Measurements from ENCODE around the gene SLC12A7.
"Not testable (repeated sequence)": the region's sequence is repeated elsewhere in the genome, so short reads cannot be mapped to it uniquely, and the experiment has no call there.

The SLC12A7 gene

DNA sequence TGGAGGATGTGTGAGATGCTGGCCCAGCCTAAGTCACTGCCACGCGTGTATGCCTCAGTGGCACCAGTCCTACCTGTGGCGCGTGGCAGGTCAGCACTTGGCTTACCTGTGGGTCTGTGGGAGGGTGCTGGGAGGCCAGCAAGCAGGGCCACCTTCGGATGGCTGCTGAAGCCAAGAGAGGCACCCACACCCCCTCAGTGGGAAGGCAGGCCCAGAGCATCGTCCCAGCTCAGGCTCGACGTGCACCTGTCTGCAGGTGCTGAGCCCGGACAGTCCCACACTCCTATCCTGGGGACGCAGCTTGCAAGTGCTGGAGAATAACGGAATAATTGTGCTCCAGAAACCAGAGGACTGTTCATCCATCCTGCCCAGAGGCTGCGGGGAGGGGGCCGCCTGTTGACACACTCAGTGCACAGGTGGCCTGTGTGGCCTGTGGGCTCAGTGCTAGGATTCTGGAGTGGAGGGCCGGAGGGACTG is 79.3 kb downstream of the SLC12A7 start:
- DNase-seq: no peak

DNA sequence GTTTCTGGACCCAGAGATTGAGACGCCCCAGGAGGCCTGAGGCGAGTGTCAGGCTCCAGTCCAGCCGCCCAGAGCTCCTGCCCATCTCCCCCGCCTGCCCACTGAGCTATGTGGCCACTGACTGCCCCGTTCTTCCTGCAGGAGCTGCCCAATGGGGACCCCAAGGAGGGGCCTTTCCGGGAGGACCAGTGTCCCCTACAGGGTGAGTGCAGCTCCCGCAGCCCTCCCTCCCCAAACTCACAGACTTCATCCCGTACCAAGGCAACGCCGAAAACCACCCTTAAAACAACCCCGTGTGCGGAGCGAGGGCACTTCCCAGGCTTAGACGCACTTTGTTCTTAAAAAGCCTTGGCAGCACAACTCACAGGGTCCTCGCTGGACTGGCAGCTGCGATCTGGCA is 79.9 kb downstream of the SLC12A7 start:
- no peak for DNase-seq

DNA sequence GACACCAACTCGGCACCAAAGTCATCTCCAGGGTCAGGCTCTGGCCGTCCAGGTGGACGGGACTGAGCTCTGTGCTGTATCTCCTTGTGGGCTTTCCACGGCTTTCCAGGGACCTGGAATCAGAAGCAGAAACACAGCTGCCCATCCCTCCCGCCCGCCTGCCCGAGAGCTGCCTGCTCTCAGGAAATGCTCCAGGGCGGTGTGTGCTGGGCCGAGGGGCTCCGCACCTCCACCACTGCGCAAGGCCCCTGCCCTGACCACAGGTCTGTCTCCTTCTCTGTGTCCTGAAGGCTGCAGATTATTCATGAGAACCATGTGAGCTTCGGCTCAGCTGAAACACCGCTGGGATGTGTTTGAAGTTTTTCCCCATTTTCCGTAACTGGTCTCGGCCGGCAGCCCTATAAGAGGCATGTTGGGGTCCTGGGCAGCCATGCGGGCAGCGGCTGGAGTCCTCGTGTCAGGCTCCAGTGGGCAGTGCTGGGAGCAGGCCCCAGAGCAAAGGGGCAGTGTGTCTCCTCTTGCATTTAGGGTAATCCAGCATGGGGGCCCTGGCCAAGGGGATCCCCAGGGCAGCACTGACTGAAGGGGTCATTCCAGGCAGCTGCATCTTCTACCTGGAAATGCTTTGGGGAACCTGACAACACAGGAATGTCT is 80.4 kb downstream of the SLC12A7 start:
- DNase-seq: no peak

DNA sequence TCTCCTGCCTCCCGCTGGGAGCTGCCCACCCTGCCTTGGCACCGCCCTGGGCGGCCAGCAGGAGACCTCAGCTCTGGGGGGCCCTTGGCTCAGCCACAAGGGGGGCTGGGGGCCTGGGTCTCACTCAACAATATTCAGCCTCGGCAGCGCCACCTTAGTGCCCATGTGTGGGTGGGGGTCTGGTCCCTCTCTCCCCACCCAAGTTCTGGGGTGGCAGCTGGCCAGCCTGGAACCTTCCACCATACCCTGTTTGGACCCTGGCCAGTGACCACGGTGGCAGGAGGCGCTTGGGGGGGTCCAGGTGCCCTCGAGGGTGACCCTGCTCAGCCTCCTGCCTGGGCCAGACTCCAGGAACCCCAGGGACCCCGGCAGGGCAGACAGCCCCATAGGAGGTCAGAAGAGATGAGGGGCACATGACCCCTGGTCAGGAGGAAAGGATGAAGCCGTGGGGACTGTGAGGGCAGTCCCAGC is 81.0 kb downstream of the SLC12A7 start:
- DNase-seq: no peak

DNA sequence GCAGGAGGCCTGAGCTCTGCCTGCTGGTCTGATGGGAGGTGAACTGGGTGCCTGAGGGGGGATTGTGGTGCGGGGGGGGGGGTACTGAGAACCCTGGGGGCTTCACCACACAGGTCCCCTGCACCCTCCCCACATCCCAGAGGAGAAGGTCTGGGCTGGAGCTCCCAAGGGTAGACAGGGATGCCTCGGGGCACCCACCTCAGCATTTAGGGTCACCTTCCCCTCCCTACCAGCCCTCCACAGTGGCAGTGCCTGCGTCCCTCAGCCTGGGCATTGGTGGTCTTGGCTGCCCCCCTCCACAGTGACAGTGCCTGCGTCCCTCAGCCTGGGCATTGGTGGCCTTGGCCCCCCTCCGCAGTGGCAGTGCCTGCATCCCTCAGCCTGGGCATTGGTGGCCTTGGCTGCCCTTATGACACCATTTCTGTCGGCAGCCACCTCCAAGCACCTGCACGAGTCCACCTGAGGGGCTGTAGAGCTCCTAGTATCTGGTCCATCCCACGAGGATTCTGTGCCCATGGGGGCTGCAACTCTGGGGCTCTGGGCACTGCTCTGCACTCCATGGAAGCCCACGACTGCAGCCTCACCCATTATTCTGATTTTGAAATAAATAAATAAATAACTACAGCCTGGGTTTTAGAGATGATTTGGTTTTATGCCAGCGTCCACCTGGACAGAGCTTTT is 81.8 kb downstream of the SLC12A7 start:
- DNase-seq: no peak

DNA sequence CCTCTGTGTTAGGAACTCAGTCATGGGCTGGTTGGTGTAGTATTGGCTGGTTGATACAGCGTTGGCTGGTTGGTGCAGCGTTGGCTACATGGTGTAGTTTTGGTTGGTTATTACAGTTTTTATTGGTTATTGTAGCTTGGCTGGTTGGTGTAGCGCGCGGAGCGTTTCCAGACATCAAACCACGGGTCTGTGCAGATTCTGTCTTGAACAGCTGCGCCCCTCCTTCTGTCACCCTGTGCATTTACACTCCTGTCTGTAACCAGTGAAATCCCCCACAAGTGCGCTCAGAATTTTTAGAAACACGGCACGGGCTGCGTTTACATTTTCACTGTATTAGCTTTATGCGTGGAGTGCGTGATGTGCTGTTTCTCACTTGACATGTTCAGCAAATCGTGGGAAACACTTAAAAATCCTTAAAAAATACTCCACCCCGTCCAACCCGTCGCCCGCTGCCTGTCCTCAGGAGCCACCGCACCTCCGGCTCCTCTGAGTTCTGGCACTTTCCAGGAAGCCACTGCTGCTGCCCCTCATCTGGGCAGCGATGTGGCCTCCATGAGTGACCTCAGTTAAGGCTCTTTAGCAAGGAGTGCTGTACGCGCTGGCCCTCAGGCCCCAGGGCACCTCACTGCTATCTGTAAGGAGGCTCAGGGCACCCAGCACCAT is 82.5 kb downstream of the SLC12A7 start:
- DNase-seq: no peak

DNA sequence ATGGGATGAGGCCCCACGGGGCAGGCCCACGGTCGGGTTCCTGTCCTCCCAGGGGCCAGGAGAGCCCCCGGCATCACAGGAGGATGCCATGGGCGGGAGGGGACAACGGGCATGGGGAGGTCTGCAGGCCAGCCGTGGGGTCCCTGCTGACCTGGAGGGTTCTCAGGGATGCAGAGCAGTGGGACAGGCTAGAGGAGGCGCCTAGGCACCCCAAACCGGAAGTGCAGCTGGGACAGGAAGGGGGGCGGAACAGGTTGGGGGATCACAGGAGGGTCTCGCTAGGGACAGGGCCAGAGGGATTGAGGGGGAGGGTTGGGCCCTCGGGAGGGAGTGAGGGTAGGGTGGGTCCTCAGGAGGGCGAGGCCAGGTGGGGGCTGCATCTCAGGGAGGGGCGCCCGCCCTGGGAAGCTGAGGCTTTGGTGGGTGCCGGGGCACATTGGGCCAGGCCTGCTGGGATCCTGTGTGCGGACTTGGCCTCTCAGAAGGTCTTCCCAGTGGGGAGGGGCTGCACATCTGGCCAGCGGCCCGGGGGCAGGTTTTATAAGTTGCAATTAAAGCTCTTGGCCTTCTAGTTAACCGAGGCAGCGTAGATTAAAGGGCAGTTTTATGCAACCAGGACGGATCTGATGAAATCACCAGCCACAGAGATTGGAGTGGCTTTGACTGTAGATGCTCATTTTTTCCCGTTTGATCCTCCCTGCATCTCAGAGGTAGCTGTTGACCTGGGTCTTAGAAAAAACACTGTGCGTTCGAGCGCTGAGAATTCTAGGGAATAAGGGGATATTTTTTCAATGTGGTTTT is 83.2 kb downstream of the SLC12A7 start:
- DNase-seq: no peak

DNA sequence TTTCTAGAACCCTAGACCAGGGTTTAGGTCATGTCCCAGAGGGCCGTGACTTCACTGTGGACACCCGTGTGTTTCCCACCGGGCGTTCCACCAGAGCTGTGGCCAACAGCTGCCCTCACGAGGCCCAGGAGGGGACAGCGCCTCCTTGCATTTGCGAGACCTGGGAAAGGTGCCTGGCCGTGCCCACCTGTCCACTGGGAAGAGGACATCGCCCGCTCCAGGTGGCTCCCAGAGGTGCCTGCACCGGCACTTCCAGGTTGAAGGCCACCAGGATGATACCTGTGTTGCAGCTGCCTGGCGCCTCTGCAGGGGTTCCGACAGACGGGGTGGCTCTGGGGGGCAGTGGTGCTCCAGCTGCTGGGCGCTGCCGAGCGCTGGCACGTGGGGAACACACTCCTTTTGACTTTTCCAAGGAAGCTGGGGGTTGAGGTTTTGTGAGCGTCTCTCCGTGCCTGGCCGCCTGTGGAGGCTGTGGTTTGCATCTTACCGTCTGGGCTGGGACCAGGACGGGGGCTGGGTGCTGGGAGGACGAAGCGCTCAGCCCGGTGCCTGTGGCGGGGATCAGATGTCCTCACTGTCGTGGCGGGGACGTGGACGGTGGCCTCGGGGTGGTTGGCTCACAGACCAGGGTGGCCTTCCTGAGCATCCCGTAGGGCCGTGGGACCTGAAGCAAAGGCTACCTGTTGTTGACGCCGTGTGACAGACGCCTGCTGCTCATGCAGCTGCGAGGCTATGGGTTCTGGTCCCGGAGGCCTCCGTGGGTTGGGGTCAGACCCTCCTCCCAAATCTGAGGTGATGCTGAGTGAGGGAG is 84.0 kb downstream of the SLC12A7 start:
- DNase-seq: no peak

DNA sequence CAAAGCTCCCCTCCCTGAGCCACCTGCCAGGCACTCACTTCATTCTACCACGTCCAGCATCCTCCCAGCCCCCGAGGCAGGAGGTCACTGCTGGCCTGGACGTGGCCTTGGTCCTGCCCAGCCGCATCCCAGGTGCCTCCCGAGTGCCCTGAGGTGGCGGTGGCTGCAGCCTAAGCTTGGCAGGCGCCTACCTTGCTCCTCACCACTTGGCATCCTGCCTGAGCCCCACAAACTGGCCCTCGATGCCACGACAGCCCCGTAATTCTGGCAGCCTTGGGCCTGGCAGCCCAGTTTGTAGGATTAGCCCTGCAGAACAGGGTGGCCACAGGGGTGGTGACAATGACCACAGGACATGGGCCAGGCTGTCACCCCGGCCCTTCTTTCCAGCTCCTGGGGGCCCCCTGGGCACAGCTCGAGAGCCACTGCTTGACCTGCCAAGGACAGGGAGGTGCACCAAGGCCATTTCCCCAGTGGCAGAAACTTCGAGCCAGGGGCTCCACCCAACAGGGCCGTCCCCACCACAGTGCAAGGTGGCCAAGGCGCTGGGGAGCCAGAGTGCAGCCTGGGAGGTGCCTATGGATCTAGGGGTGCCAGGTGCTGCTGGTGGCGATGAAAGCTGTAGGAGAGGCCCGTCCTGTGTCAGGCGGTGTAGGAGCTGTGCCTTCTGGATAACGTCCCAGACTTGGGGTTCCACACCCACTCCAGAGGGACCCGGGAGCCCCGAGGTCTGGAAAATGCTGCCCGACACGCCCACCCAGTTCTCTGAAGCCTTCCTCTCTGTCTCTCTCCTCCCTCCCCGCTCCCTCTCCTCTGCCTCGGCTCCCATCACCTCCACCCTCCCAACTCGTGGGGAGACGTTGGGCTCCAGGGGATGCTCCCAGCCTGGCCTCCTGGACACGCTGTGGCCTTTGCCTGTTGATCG is 84.9 kb downstream of the SLC12A7 start:
- DNase-seq: no peak

DNA sequence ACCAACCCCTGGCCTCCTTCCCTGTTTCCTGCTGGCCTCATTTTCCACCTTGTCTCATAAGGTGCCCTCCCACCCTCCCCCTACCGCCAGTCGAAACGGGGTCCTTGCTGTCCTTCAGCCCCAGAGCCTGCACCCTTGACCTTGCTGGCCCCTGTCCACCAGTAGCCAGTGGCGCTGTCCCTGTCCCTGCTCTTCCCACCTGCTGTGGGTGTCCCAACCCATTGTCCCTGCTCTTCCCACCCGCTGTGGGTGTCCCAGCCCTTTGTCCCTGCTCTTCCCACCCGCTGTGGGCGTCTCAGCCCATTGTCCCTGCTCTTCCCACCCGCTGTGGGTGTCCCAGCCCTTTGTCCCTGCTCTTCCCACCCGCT is 89.9 kb downstream of the SLC12A7 start:
- not testable (repeated sequence) for DNase-seq

DNA sequence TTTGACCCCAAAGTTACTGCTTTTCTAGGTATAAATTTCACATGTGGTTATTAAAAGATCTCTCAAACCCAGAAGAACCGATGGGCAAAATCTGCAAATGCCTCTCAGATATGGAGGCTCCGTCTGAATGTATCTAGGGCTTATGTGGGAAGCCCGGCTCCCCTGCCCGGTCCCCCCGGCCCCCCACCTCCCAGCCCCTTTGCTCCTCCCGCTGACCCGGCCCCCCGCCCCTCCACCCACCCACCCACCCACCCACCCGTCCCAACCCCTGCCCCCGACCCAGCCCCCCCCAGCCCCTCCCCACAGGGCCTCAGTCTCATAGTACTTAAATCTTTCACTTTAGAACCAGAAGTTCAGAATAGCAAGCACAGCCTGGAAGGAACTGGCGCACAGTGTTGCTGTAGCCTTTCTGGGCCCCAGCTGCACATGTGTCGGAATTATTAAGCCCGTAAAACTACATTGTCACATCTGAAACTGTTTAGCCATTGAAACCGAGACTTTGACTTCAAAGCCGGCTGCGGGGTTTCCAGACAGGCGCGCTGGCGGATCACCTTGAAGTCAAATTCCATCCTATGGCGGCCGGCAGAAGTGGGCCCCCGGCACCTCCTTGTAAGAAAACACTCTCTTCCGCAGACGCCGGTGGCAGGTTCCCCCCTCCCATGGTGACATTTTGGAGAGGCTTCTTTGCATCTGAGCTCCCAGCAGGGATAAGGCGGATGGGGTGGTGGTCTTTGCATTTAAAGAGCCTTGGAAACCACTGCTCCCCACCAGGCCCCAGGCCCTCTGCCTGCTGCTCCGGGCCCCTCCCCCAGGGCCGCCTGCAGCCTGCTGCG is 90.5 kb downstream of the SLC12A7 start:
- DNase-seq: no peak

DNA sequence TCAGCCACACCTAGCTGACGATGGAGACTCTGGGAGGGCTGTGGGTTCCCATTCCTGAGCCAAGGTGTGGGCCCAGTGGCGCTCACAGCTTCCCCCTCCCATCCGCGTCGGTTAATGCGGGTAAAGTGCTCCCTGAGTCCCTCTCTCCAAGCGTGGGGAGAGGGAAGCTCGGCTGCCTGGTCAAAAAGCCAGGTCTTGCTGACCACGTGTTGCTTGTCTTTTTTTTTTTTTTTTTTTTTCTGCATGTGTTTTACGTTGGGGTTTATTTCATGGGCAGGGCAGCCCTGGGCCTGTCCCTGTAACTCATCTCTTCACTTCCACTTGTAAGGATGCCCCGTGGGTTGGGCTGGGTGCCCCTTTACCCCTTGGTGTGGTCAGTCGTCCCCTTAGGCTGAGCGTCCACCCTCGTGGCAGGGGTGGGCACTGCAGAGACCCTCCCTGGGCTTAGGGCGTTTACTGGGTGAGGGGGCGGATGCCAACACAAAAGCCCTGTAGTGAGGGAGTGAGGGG is 91.4 kb downstream of the SLC12A7 start:
- no peak for DNase-seq

DNA sequence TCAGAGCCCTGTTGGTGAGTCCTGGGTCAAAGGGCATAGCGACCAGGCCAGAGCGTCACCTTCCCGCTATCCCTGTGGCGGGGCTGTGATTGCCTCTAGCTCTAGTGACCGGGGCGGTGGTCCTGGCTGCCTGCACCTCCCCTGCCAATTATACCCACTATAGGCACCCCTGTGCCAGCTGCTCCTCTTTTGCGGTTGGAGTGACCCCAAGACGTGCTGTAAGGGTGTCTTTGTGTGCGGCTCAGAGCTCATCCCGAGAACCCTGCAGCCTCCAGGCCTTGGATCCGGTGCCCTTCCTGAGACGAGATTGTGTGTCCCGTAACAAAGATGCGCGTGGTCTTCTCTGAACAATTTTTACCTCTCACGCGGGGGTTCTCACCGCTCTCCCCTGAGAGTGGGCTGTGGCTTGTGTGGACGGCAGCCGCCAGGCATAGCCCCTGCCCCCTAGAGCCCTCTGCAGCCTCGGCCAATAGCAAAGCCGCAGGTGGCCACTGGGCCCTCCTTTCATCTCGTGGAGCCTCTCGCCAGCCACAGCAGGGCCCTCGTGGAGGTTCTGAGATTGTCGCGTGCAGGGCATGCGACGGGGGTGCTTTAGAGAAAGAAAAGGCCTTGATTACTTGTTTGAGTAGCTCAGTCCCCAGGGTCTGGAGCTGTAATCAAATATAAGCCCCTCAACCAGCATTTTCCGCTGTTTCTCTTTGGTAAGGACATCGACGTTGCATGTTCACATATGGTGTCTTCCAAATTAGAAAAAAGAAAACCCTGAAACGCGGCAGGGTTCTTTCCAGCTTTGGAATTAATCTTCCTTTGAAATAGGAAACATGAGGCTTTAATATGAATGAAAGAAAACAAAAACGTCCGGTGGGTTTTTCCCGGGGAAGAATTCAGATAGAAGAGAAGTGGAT is 92.6 kb downstream of the SLC12A7 start:
- no peak for DNase-seq

DNA sequence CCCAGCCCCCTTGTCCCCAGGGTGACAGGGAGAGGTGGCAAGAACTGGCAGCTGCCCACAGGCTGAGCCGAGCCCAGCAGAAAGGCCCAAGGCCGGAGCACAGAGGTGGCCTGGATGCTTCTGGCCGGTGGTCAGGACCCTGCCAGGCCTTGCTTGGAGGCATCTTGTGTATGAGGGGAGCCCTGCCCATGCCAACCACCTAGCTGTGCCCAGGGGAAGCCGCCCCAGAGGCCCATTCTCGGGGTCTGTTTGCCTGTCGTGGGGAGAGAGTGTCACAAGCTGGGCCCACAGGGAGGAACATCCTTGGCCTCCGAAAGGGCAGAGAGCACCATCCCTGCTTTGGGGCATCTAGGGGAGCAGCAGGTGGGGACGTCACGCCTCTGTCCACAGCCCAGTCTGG is 93.3 kb downstream of the SLC12A7 start:
- no peak for DNase-seq

DNA sequence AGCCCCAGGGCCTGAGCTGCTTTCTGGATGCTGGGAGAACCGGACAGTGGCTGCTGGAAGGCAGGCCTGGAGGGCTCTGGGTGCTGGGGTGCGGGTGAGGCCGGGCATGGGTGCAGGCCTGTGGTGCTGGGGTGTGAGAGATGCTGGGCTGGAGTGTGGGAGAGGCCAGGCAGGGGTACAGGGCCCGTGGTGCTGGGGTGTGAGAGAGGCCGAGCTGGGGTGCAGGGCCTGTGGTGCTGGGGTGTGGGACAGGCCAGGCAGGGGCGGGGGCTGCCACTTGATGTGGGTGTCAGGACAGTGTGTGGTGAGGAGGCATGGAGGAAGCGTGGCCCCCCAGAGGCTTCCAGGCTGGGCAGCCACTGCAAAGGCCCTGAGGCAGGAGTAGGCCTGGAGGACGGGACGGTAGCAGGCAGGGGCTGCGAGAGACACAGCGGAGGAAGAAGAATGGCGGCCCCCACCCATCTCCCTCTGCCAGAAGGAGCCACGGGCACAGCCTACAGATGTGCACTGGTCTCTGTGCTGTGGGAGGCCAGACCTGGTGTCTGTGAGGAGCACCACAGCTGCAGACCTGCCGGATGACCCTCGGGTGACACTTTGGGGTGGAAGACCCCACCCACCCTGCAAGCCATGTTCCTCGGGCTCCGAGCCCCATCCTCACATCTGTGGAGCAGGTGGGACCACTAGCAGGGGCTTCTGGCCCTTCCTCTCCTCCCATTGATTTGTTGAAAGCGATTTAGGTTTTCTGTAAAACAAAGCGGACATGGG is 94.0 kb downstream of the SLC12A7 start:
- DNase-seq: no peak

DNA sequence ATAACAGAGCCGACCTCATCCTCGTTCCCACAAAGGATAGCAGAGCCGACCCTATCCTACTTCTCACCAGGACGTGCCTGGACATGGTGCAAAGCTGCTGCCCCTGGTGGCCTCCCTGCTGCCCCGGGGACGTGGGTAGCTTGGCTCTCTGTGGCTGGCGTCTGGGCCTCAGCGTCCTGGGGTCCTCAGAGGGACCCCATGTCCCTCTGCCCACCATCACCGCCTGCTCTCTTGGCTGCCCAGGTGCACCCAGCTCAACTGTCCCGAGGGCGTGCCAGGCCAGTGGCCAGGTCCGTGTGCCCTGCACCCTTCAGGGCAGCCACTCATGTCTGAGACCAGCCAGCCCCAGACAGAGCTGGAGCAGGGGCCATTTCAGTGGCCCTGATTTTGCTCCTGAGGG is 94.8 kb downstream of the SLC12A7 start:
- DNase-seq: no peak

DNA sequence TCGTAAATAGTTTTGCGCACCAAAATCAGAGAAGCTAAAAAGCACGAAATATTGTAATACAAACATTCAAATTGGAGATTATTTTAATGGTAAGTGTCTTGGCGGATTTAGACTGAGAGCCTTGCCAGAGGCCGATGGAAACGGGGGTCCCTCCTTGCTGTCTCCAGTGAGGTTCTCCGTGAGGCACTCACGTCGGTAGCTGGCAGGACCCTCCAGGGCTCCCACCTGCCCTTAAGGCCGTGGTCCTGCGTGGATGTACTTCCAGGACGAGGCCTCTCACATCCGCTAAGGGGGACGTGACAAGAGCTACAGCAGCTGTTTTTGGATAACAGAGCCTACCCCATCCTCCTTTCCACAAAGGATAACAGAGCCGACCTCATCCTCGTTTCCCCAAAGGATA is 95.4 kb downstream of the SLC12A7 start:
- DNase-seq: no peak

DNA sequence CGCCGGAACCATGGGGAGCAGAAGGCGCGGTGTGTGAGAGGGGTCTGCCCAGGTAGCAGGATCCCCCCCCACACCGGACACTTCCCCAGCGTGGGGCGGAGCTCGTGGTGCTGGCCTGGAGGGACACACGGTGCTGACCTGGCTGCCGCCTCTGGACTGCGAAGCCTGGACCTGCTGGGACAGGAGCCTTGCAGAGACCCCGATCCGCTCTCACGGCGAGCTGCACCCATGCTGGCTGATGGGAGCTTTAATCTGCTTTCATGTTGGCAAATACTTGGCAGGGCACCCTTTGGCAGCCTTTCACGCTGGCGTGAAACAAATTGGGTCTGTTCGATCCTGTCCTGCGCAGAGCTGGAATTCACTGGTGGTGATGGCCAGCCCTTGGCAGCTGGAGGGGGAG is 95.8 kb downstream of the SLC12A7 start:
- no peak for DNase-seq

Measured in activated CD4-positive, alpha-beta T cell treated with anti-CD3 and anti-CD28 coated beads for 4 hours (primary cell).